GM21825 (cell line): ENCODE results near the gene HDHD3.
"Not testable (repeated sequence)": the region's sequence is repeated elsewhere in the genome, so short reads cannot be mapped to it uniquely, and the experiment has no call there.

Source experiments
- ATAC-seq: cut with Tn5 transposase; IDR thresholded peaks from one replicate; pipeline ENCODE4 v1.9.1; 2021; ENCODE audit warnings: mild to moderate bottlenecking, moderate library complexity; ENCODE audit not compliant: unreplicated experiment

The HDHD3 gene

GRCh38 chr9:113368348-113368981 lies 8.3 kb downstream of the HDHD3 start:
- no peak for ATAC-seq

DNA sequence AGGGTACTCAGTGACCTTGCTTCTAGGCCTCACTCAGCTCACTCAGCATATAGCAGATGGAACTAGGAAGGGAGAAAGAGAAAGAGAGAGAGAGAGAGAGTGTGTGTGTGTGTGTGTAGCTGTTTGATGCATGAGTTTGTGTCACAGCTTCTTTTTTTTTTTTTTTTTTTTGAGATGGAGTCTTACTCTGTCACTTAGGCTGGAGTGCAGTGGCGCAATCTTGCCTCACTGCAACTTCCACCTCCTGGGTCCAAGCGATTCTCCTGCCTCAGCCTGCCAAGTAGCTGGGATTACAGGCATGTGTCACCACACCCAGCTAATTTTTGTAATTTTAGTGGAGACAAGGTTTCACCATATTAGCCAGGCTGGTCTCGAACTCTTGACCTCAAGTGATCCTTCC lies 11.1 kb downstream of the HDHD3 start:
- not testable (repeated sequence) for ATAC-seq

DNA sequence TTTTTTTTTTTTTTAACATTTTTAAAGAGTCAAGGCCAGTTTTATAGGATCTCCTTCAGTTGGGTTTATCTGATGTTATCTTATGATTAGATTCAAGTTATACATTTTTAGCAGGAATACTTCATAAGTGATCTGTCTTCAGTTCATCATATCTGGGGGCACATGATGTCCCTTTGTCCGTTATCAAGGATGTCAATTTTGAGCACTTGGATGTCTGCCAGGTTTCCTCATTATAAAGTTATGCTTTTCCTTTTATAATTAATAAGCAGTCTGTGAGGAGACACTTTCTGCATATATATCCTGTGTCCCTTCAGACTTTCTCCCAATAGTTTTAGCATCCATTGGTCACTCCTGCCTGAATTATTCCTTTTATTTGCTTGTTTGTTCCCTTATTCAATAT lies 11.8 kb downstream of the HDHD3 start:
- ATAC-seq = no peak

GRCh38 chr9:113363336-113363735 lies 13.4 kb downstream of the HDHD3 start:
- no peak for ATAC-seq

DNA sequence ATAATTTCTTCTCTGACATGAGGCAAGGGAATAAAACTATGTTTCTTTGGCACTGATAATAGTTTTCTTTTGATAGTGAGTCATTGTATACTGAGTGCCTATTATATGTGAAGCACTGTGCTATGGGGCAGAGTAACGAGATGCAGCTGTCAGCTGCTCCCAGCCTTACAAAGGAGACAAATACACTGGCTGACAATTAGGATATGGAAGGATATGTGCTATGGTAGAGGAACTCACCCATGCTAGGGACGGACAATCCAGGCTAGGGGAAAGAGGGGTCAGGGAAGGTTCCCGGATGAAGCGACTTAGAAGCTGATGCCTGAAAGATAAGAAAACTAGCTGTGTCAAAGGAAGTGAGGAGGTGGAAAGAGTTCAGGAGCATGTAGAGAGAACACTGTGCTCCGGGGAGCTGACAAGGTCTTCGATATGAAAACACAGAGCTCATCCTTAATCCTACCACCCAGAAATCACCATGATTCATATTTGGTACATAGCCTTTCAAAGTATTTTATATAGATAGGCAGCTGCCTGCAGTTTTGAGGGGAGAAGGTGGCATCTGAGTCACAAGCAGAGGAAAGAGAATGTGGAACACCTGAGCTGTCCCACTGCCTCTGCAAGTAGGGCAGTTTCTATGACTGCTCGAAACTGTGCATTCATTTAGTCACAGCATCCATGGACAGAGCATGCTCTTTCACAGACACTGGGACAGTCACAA lies 15.3 kb downstream of the HDHD3 start:
- no peak for ATAC-seq

DNA sequence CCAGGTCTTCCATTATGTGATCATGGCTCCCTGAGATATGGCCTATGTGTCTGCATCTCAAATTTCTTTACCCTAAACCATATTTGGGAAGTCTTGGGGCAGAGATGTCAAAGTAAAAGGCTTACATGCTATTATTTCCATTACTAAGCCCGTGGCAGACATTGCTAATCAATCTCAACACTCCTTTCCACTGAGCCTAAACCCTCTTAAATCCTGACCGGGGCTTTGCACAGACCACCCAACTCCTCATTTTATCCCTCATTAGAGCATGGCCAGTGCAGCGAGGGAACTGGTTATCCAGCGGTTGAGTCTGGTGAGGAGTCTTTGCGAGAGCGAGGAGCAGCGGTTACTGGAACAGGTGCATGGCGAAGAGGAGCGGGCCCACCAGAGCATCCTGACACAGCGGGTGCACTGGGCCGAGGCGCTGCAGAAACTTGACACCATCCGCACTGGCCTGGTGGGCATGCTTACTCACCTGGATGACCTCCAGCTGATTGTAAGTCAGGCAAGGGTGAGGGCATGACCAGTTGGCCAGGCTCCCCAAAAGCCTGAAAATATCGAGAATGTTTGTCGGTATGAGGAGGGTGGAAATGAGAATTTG lies 16.4 kb downstream of the HDHD3 start:
- ATAC-seq = no peak

DNA sequence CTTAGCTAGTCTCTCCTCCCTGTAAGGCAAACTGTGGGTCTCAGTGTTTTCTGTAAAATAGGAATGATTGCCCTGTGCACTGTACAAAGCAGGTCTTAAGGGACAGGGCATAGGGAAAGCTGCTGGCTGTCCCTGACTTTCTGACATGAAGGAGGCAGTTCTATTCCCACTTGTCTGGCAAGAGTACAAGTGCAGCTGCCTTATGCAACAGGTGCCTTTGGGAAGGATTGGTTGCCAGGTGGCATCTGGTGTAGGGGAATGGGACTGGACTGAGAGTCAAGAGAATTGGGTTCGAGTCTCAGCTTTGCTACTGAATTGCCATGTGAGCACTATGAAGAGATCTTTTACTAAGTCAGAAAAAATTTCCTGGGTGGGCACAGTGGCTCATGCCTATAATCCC lies 17.4 kb downstream of the HDHD3 start:
- ATAC-seq = no peak

GRCh38 chr9:113356686-113357292 lies 20.0 kb downstream of the HDHD3 start:
- ATAC-seq = no peak

- no peak for ATAC-seq
These were observed 21.7 kb downstream of the HDHD3 start for GRCh38 chr9:113355040-113355596.

GRCh38 chr9:113352411-113352810 lies 24.4 kb downstream of the HDHD3 start:
- ATAC-seq = no peak

DNA sequence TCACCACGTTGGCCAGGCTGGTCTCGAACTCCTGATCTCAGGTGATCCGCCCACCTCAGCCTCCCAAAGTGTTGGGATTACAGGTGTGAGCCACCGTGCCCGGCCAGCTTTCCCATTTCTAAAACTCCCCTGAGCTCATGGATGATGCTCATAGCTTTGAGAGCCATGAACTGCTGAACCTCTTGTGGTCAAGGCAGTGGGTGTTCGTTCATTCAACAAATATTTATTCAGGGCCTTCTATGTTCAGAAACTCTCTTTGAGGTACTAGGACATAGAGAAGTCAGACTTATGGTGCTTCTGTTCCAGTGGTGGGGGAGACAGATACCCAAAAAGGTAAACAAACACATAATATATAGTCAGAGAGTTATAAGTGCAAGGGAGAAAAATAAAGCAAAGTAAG lies 24.8 kb downstream of the HDHD3 start:
- ATAC-seq = no peak

GRCh38 chr9:113350937-113351336 lies 25.8 kb downstream of the HDHD3 start:
- ATAC-seq = peak; percentile 47

- no peak for ATAC-seq
These were observed 26.6 kb downstream of the HDHD3 start for GRCh38 chr9:113350107-113350661.

DNA sequence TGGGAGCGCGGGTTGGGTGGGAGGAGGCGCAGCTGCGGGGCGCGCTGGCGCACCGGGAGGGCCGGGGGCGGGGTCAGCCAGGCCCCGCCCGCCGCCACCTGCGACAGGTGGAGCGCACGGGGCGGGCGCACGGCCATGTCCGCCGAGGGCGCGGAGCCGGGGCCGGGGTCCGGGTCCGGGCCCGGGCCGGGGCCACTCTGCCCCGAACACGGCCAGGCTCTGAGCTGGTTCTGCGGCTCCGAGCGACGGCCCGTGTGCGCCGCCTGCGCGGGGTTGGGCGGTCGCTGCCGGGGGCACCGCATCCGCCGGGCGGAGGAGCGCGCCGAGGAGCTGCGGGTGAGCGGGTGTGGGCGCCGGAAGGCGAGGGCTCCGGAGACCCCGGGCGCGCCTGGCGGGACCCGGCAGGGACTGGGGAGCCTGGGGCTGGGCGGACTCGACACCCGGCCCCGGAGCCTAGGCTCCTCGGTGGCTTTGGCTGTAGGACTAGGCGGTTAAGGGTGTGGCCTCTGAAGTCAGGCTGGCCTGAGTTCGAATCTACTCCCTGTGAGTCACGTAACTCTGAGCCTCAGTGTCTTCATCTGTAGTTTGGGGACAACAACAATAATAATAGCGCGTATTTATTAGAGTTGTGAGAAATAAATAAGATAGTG lies 27.2 kb downstream of the HDHD3 start, which contains the start of gene BSPRY:
BSPRY (plus strand) TSS at position 97 of the 650 bp plus-strand sequence; CDS start at position 136, 39 bp downstream.
- ATAC-seq = peak; percentile 38

GRCh38 chr9:113349066-113349444 lies 27.7 kb downstream of the HDHD3 start:
- ATAC-seq = no peak

GRCh38 chr9:113348437-113348836 lies 28.3 kb downstream of the HDHD3 start:
- ATAC-seq = no peak

DNA sequence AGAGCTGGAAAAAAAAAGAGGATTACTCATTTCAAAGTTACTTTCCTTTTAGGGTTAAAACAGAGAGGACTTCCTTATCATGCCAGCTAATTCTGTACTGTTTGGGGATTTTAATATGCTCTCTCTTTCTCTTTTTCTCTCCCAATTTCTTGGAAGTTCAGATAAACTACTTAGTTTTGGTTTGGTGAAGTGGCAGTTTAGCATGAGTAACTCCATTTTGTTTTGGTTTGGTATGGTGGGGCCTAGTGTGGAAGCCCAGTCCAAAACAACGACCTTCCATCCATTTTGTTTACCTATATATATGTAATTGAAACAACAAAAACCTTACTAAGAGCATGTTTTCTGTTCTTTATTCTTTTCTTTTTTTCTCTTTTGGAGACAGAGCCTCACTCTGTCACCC lies 31.1 kb downstream of the HDHD3 start:
- no peak for ATAC-seq

DNA sequence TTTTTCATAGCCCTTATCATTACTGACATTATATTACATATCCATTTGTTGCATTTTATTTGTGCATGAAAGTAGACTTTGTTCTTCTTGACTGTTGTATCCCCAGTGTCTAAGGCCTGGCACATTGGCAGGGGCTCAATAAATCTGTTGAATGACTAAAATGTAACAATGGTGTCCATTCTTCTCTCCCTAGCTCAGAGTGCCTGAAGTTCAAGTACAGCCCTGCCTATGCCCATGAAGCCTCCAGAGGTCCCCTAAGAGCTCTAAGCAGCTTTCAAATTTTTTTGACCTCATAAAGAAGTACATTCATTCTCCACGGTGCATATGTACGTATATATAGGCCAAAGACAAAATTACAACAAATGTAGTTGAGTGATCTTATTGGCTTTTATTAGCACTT lies 31.6 kb downstream of the HDHD3 start:
- no peak for ATAC-seq

DNA sequence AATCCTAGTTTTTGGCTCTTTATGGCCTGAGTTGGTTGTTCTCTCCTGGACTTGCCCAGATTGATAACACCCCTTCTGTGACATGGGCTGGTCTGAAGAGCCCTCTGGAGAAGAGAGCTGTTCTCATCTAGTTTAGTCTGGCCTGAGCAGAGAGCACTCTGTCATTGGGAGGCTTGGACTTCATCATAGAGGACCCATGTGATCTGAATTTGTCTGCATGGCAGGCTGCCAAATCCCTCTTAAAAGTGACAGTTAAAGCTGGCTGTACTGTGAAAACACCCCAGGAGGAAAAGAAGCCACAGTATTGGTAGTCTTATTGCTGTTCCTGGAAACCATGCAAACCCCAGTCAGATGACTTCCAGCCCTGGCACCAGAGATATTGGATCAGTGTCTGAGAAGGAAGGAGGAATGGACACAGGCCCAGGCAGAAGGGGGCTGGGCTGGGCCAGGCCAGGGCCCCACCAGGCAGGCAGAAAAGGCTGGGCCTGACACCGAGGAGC lies 33.0 kb downstream of the HDHD3 start:
- ATAC-seq = no peak

DNA sequence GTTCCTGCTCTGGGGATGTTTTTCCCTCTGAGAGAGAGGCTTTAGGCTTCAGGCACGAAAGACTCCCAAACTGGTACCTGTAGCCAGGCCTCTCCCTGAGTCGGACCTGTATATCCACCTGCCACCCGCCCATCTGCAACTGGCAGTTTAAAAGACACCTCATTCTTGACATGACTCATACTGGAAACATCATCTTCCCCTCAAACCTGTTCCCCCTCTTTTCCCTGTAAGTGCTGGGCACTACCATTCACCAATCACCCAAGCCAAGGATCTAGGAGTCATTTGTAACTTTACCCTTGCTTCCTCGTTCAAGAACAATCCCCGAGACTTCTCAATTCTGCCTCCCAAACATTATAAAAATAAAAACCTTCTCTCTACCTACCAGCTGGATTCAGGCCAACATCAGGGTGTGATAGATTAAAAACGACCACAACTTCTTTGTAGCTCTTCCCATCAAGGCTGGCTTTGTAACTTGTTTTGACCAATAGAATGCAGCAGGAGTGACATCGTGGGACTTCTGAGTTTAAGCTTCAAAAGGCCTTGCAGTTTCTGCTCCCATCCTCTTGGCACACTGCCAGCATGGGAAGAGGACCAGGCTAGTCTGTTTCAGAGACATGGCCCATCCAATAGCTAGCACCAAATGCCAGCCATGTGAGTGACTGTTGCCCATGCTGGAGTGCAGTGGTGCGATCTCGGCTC lies 34.9 kb downstream of the HDHD3 start:
- no peak for ATAC-seq
